HG03521 (cell line): ENCODE results near the gene KRT20.

Experiments used
- ATAC-seq: cut with Tn5 transposase; IDR thresholded peaks from one replicate; pipeline ENCODE4 v1.9.1; 2021; ENCODE audit warnings: mild to moderate bottlenecking, moderate library complexity; ENCODE audit not compliant: unreplicated experiment

Gene KRT20

DNA sequence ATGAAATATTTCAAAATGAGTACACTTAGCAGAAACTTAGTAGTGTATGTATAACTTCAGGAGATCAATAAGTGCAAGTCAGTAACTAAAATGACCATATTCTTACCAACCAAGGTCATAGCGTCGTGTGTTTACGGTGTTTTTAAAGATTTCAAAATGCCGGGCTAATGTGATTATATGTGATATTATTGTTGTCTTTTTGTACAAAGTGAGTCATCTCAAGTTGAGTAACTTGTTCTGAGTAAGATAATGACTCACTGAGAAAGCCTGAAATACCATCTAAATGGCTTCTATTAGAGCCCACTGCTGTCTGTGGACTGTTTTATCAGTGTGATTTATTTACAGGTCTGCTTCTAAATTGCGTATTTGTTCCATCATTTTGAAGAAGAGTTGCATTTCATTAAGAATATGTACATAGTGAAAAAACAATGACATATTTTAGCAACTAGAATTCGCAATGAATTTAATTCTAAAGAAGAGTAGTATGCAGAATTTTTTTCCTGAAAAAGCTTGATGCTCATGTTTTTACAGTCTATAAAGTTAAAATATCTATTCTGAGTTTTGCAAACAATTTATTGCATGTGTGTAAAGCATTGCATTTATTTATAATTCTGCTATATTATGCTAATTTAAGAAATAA lies 30.7 kb downstream of the KRT20 start:
- no peak for ATAC-seq

DNA sequence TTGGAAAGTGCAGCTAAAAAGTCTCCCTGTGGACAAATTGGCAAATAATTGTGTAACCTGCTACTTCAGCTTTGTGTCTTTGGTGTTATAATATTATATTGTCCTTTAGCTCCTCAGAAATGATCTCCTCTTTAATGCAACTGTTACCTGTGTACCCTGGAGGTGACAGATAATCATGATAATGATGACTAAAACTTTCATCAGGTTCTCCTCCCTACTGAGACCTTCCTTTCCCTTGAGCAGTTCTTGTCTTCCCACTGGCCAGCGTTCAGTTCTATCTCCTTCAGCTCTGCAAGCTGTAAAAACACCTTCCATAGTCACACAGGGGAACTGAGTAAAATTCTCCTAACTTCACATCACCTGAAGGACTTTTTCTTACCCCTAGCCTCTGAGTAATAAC lies 32.7 kb downstream of the KRT20 start:
- no peak for ATAC-seq

DNA sequence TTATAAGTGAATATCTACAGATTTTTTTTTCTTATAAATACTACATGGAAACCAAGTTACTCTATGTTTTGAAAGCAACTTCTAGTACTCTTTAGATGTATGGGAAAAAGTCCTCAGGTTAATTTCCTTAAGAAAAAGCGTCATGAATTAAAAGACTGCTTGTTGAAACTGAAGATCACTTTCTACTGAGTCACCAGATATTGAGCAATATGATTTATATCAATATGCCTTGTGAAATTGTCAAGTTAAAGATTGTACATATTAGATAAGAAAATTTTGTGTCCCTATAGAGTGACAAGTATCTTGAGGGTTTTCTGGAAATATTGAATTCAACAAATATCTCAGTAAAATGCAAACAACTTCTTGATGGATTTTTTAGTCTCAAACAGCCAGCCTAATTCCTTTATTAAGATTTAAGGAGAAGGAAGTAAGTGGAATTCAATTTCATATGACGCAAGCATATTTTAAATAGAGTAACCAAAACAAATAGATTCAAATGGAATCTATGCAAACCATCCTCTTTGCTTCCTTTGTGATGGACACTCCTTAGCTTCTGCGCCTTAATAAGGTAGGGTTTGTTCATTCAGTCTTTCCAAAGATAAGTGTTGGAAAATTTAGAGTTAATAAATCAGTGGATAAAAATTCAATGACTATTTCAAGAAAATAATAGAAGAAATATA lies 34.6 kb downstream of the KRT20 start:
- no peak for ATAC-seq

DNA sequence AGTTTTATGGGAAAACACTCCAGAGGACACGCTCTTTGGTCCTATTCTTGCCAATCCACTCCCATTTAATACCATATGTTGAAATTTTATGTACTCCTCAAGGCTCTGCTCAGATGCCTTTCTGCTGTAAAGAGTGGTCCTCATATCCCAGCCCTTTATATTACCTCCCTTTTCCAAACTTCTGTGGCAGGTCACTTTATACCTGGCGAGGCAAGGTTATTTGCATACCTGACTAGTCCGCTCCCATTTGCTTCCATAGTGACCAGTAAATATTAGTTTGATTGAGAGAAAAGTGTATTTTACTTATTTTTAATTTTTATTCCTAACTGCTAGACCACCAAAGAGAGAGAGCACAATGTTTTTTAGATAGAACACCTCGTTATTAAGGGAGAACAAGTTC lies 35.3 kb downstream of the KRT20 start:
- no peak for ATAC-seq

DNA sequence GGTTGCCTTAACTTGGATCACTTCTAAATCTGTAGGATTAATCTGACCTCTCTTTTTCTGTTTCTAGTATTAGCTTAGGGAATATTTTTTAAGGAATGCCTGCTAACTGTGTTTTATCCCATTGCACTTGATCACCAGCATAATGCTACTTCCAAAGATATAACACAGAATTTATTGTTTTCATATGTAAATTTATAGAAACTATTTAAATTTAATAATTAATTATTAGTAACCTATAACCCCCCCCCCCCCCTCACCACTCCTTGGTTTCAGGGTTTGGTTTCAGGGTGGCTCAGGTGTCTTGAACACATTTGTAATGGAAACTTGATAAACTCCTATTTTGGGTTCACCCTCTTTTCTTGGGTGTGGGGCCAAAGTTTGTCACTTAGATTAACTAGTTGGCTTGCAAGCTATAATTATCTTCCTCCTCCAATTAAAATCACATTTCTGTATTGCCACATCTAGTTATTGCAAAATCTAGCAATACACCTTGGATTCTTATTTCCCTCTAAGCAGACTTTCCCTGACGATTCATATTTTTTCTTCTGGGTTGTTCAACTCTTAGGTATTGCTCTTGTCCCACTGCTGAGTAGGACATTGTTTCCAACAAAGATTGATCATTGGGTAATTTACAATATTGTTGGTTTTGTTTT lies 36.3 kb downstream of the KRT20 start:
- ATAC-seq: no peak

DNA sequence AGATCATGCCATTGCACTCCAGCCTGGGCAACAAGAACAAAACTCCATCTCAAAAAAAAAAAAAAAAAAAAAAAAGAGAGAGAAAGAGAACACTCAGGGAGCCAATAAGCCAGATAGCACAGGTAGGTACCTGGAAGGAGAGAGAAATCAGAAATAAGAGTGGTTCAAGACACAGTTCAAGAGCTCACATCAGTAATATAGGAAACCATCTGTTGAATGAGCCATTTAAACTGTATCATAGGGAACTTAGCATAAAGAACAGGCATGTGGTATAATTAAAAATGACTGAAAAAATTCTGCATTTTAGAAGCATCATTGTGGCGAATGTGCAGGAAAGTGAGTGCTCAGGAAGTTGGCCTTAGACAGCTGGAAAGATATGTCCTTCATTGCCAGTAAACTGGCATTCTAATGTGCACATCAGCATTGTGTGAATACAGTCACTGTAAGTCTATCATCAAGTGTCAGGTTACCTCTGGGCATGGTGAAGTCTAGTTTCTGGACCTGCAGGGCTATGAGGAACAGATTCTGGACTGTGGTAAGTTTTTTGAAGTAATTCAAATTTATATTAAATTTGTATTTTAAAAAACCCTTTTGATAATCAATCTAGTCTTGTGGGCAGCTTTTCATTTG lies 38.4 kb downstream of the KRT20 start:
- ATAC-seq: no peak

DNA sequence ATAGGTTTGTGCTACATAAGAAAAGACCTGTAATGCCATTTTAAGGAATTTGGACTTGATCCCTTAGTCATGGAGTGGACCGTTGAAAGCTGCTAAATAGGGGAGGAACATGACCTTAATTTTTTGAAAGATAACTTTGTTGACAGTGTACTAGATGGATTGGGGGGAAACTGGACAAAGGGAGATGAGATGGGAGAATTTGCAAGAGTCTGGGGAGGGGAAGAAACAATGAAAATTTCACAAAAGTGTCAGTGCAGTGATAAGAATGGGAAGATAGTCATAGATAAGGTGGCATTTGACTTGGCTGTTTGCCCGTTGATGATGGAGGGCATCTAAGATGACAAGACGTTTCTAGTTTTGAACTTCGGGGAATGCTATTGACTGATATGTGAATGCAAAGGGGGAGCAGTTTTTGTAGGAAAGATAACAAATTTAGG lies 40.4 kb downstream of the KRT20 start:
- ATAC-seq: no peak

DNA sequence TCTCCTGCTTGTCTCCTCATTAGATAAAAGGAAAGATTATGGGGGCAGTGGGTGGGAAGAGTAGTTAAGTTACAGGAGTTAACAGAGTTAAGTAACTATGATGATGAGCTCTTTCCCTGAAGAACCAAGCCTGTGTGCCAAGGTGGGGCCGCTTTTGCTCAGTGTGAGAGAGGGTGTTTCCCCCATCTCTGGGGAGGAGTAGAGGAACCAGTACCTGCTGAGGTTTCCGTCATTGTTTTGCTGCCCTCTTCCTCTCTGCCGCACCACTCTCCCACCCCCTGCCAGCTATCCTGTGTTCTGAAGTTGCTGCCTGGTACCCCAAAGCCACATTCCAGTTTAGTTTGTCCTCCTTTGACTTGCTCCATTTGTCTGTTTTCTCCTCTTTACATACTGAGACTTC lies 41.8 kb downstream of the KRT20 start:
- no peak for ATAC-seq

DNA sequence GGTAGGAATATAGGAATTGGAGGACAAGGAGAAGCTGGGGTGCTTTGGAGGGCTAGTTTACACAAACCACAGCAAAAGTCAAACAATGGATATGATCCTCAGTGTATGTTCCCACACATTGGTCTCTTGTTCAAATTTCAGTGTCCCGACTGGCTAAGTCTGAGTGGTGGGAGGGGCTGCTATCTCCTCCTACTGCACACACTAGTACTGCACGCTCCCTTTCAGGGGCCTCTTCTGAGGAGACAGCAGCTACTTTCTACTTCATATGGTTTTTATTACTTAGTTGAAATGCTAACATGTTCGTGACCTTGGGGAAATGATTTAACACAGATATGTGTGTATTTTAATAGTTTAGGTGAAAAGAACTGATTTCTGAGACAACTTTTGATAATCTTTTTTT lies 43.8 kb downstream of the KRT20 start:
- no peak for ATAC-seq

DNA sequence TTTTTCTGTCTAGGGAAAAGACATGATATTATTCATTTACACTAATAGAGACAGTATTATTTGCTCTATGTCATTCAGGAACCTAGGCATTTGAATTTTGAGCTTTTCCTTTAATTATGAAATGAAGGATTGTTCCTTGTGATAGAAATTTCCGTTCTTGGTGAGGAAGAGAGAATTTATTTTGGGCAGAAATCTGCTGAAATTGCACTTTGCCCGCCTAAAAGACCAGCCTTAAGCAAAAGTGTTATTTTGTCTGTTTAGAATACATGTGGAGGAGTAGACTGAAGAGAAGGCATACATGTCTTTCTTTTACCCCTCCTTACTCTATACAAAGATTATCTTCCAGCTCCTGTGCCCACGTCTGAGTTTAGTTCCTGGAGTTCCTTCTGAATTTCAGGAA lies 45.8 kb downstream of the KRT20 start:
- no peak for ATAC-seq

DNA sequence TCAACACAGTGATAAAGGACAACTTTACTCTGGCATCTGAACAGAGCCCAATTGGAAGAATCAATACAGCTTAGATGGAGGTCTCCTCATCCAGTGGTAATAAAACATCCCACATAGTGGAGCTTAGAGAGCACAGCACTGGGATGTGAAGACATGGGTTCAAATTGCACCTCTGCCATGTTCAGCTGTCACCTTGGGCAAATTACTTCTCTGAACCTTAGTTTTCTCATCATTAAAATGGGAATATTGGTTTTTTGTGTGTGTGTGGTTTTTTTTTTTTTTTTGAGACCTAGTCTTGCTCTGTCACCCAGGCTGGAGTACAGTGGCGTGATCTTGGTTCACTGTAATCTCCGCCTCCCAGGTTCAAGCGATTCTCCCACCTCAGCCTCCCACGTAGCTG lies 49.0 kb downstream of the KRT20 start:
- no peak for ATAC-seq

DNA sequence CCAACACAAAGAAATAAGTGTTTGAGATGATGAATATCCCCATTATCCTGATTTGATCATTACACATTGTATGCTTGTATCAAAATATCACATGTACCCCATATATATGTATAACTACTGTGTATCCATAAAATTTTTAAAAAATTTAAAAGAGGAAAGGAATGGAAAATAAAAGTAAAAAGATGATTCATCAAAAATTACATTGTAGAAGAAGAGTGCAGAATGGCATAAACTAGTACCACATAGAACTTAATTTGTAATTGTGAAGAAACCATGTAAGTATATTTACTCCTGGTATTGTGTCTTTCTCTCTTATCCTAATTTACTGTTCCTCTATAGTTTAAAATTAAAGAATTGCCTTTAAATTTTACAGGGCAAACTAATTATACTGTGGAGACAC lies 51.2 kb downstream of the KRT20 start:
- no peak for ATAC-seq

DNA sequence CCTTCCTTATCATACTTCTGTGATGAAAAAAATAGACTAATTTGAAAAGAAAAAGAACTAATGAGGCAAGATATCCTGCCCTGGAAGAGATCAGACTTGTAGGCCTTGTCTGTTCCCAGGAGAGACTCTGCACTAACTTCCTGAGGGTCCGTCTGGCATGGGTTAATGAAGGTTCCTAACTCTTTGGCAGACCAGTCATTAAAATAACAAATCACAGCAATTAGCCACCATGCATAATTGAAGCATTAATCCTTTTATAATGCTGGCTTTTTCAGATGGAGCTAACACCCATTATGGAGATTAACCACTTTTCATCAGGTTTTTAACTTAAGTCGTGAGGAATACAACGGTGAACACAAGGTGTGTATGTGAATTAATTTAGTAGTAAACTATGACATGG lies 52.2 kb downstream of the KRT20 start:
- no peak for ATAC-seq

DNA sequence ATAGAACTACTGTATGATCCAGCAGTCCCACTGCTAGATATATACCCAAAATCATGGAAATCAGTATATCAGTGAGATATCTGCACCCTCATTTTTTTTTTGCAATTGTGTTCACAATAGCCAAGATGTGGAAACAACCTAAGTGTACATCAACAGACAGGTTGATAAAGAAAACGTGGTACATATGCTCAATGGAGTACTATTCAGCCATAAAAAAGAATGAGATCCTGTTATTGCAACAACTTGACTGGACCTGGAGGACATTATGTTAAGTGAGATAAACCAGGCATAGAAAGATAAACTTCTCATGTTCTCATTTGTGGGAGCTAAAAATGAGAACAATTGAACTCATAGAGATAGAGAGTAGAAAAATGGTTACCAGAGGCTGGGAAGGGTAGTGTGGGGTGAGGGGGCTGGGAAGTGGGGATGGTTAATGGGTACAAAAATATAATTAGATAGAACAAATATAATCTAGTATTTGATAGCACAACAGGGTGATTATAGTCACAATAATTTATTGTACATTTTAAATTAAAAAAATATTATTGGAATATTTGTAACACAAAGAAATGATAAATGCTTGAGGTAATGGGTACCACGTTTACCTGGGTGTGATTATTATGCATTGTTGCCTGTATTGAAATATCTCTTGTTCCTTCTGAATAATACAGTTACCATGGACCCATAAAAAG lies 54.8 kb downstream of the KRT20 start:
- ATAC-seq: no peak

DNA sequence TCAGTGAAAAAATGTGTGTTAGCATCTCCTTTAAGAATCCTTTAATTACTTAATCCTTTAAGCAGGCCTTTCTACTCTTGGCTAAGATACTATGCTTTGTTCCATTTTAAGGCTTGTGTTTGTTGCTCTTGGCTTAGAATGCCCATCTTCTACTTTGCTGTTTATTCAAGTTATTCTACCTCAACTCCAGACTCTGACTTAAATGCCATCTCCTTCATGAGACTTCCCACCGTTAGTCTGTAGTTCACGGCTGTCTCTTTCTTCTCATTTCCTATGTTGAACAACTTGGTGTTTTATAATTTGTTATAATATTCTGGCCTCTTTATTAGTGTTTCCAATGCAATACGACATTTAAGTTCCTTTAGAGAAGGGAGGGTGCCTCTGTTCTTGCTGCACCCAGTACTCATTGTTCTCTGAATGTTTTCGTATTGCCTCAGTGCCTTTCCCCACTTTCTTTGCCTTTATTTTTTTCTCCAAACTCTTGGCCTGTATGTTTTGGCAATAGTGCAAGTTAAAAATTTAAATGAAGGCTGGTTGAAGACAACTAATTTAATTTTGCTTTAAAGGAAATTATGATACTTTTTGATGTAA lies 56.5 kb downstream of the KRT20 start:
- ATAC-seq: no peak

DNA sequence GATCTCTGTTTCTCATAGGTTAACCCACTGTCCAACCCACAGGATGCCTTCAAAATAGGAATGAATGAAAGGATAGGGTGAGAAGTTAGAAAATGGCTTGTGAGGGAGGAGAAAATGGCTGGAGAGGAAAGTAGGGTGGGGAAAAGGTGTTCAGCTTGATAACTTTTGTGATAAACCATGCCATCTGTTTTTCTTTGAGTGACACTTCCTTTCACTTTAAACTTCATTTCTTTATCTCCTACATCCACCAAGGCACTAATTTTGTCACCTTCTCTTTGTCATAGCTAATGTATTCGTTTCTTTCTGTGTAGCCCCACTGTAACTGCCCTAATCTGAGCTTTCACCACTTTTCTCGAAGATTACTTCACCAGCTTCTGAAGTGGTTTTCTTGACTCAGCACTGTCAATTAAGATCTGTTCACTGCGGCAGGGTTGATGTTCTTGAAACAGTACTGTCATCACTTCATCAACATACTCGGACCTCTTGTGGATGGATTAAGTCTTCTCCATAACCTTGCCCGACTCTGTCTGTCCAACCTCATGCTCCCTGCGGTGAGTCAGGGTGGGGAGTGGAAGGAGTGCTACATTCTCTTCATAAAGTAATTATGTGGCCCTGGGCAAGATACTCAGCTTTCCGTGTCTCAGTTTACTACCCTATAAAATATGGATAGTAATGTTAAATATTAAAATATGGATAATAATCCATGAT lies 57.1 kb downstream of the KRT20 start:
- no peak for ATAC-seq
